HG03095 (cell line): Measurements from ENCODE around the gene PDE4B.
A peak's percentile ranks its signal among the peaks of the same experiment; 100 is the strongest.
"Not testable (repeated sequence)": the region's sequence is repeated elsewhere in the genome, so short reads cannot be mapped to it uniquely, and the experiment has no call there.

Experiments used
- ATAC-seq: cut with Tn5 transposase; IDR thresholded peaks from one replicate; pipeline ENCODE4 v1.9.1; 2021; ENCODE audit warnings: moderate library complexity; ENCODE audit not compliant: unreplicated experiment

The PDE4B gene

GRCh38 chr1:66300280-66300971, 507.7 kb downstream of the PDE4B start:
- no peak for ATAC-seq

DNA sequence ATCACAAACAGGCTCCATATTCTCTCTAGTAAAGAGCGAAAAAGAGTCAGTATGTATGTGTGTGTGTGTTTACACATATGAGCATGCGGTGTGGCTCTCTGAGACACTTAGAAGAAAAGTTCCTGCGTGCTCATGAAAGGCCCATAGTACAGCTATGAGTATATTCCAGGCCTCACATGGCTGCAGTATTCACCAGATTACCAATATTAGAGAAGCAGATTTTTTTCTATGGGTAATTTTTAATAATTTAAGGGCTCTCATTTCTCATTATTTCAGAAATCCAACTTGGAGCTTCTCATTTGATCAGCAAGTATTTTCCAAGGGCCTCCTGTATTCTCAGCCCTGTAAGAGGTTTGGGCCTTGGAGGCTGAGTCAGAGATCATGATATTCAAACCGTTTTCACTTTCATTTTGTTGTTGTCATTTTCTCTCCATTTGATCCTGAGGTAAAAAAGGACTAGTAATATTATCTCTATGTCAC, 508.3 kb downstream of the PDE4B start:
- peak; percentile 81 for ATAC-seq

- ATAC-seq, result no peak
Observed at GRCh38 chr1:66302184-66302742, 509.6 kb downstream of the PDE4B start.

DNA sequence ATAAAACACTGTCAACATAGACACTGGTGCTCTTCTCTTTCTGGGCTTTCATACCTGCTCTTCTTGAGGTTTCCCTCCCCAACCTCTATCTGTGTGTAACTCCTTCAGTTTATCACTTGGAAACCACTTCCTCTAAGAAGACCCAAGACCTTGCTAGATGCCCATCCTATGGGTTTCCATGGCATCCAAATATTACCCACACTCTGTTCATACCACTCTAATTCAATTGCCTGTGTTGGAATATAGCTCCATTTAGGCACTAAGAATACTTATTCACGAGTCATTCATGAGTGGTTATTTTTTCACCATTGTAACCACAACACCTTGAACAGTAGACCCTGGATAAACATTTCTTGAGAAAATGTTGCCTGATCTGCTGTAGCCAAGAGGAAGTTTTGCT, 510.1 kb downstream of the PDE4B start:
- no peak for ATAC-seq

DNA sequence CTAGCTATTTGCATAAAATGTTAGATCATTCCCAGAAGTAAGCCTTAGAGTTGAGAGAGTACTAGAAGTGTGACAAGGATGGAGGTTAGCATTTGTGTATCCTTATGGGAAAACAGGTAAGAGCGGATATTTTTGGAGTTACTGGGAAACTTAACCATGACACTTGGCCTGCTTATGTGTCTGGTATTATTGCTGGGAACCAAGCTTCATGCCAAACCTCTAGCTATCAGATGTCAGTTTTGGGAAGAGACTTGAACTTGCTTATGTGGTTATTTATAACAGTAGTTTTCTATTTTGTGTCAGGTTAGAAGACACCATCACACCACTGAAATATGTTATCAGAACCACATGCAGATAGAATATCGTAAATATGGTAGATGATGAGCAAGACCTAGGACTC, 511.0 kb downstream of the PDE4B start:
- no peak for ATAC-seq

DNA sequence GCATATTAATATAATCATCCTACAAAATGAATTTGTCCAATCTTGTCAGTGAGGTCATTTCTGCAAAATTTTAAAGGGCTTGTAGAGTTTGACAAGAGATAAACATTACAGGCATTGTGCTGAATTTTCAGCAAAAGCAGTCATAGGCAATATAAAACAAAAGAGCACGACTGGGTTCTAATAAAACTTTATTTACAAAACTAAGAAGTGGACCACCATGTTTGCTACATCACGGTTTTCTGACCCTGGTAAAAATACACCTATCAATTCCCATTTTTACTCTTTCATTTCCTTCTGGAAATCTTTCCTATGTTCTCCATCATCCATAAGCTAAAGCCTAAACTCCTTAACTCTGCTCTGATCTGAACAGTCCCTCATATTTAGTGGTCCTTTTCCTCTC, 511.4 kb downstream of the PDE4B start:
- no peak for ATAC-seq

DNA sequence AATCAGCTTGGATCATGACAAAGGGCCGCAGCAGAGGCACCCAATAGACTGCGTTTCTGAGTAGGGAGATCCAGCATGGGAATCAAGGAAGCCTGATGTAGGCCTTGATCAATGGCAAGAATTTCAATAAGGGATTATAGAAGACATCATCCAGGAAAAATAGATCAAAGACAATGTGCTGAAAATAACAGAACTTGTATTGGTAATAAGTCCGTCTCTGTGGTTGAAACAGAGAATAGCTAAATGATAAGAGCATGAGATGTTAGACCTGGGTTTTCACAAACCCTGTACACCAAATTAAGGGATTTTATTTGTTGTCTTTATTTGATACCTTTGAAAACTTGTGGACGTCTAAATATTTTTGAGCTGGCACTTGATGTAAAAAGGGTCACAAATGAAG, 513.2 kb downstream of the PDE4B start:
- ATAC-seq, result no peak

DNA sequence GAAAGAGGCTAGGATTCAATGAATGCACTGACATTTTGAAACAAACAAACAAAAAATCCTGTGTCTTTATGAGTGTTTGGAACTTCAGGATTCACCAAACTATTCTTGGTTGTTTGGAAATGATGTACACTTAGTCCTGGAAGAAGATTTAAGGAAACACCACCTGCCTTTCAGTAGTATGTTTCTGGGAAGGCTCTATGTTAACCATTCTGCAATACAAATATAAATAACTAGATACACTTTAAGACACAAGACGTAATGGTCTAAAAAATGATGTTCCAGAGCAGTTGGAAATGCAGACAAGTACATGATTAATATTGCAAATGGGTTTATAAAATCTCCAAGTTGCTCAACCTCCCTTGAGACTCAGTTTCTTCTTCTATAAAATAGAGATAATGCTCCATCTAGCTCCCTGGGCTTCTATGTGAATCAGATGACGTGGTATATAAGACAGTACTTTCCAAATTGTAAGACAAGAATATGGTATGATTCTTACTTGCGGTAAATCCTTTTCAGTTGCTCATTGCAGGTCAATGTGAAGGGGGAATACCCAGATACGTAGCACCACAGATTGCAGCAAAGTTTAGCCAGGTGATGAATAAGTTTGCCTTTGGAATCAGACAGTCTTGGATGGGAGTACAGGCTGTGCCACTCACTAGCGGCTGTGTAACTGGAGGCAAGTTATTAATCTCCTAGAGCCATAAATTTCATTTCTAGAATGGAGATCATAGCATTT, 516.5 kb downstream of the PDE4B start:
- ATAC-seq, result no peak

DNA sequence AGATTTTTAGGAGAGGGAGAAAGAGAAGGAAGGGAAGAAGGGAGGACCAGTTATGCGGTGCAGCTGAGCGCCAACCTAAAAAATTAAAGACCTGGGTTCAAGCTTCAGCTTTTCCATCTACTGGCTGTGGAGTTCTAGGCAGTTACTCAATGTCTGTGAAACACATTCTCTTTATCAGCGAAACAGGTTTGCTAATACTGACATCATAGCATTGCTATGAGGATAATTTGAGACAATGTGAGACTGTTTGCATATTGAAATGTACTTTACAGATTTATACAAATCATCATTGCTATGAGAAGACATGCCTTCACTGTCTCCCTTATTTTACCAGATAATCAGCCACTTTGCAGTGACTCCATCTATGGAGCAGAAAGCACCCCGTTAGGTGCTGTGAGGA, 518.4 kb downstream of the PDE4B start:
- ATAC-seq, result no peak

GRCh38 chr1:66311628-66312027, 518.9 kb downstream of the PDE4B start:
- no peak for ATAC-seq

DNA sequence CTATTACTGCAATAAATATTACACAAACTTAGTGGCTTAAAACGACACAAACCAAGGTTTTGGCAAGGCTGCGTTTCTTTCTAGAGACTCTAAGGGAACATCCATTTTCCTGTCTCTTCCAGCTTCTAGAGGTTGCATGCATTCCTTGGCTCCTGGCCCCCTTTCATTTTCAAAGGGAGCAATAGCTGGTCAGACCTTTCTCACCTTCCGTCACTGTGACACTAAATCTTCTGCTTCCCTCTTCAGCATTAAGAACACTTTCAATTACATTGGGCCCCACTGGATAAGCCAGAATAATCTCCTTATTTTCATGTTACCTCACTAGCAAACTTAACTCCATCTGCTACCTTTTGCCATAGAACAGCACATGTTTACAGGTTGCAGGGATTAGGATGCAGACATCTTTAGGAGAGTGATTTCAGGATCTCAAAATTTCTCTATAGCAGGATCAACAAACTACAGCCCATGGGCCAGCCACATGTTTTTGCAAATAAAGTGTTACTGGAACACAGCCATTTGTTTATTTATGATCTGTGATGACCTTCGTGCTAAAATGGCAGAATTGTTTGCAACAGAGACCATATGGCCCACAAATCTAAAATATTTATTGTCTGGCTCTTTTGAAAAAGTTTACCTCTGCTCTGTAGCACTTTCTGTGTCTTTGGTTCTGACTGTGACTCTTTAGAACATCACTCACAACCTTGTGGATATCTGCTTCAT, 519.7 kb downstream of the PDE4B start:
- ATAC-seq, result no peak

DNA sequence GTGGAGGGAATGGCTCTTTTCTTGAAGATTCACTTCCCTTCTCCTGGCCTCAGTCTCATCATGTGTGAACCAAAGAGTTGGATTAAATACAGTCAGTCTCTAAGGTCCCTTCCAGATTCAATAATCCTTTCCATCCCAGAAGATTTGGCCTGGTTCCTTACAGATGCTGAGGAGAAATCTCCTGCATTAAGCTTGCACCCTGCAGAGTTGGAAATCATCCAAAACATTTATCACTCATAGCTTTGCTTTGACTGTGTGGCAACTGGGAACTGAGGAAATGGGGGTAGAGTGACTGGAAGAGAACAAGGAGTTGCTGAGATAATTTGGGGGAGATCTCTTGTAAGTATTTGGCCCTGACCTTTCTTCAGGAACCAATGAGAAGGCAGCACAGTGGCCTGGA, 520.7 kb downstream of the PDE4B start:
- no peak for ATAC-seq

GRCh38 chr1:66315671-66316070, 523.0 kb downstream of the PDE4B start:
- ATAC-seq, result no peak

DNA sequence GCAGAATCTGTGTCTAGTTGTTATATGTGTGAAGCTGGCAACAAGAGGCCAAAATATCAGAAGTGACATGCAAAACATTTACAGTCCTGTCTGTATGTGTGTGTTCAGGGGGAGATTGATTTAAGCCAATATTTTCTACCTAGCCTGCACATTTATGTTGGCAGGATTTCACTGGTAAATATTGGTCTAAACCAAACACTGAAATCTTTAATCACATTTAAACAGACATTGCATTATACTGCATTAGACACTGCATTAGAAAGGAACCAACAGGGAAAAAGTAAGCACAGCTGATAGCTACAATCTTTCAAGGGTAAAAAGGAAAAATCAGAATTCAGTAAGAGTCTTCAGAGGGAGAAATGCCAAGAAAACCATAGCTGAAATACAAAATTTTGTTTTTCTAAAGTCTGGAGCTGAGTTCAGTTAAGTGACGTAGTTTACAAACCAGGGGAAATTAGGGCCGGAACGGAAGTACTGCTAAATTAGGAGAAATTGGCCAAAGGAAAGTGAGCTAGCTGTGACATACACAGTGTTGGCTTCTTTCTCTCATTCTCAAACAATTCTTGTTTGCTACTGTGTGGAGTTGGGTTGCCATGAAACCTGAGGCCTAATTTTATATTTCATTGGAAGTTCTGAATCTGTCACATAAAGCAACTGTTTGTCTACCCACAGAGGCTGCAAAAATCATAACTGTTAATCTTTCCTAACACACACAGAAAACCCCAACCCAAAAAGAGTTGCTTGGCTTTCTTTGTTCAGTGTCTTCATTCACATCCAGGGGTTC, 524.0 kb downstream of the PDE4B start:
- no peak for ATAC-seq

DNA sequence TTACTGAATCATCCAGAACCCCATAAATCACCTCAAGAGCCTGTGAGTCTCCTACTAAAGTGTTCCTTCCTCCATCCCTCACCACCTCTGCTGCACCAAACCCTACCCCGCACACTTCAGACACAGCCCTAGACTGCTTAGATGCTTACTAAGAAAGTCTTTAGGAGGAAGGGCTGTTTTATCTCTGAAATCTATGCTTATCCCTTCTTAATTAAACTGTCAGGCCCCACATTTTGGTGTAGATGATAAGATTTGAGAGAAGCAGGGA, 524.5 kb downstream of the PDE4B start:
- no peak for ATAC-seq

GRCh38 chr1:66320231-66320630, 527.5 kb downstream of the PDE4B start:
- ATAC-seq, result no peak

DNA sequence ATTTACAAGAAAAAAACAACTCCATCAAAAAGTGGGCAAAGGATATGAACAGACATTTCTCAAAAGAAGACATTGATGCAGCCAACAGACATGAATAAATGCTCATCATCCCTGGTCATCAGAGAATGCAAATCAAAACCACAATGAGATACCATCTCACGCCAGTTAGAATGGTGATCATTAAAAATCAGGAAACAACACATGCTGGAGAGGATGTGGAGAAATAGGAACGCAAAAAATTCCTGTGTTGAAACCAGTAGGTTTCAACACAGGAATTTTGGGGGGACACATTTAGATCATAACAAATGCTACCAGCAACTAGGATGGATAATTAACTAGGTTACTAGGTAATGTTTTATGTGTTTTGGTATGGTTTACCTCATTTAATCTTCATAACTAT, 529.8 kb downstream of the PDE4B start:
- not testable (repeated sequence) for ATAC-seq

- ATAC-seq, result no peak
Observed at GRCh38 chr1:66323958-66324625, 531.4 kb downstream of the PDE4B start.

DNA sequence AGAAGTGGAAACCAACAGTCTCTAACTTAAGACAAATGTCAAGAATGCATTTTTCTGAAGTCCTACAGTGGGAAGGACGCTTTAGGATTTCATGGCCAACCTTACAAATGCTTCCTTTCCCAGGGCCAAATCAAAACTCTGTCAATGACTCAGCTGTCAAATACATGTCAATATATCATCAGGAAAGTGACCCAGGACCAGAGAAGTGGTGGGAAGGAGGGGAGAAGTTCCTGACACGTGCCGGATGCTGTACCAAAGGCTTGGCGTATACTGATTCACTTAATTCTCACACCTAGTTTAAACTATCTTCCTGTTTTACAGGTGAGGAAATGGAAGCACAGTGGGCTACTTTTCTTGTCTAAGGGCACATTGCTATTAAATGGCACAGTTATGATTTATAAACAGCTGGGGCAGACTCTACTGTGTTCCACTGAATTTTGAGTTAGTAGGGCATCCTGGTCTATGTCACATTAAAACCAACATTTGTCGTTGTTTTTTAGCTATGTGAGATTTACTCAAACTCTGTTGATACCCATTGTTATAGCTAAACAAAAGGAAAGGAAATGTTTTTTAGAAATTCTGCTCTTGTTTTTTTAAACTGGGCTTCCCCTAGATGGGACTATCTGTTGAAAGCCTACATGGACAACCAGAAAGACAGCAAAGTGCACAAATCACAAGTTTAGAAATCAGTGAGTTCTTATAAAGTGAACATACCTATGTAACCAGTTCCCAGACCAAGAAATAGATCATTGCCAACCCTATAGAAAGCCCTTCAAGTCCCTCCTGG, 533.1 kb downstream of the PDE4B start:
- no peak for ATAC-seq

DNA sequence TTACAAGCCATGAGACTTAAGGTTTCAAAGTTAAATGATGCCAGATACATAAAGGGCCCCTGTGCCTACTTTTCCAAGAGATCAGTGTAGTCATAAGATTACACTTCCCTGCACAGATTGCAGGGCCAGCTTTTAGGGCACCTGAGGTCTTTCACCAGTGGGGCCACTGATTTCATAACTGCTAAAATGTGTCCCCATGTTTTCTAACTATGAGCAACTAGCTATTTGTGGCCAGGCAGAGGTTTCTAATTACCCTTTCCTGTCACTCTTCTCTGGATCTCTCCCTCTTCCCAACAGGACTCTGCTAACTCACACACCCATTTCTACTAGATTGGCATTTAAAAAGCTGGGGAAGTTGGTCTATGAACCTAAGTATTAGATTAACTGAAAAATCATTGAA, 534.2 kb downstream of the PDE4B start:
- no peak for ATAC-seq
